SK-N-MC (cell line): ENCODE measurements around the gene VSIG4.
"Not testable (repeated sequence)": the region's sequence is repeated elsewhere in the genome, so short reads cannot be mapped to it uniquely, and the experiment has no call there.

Source experiments
- EZH2 ChIP-seq: fragments of 200-600 bp; sonication (generic); IDR thresholded peaks from one replicate; pipeline ENCODE4 v1.6.1; 2017; ENCODE audit warnings: antibody characterized with exemption
- POLR2AphosphoS5 ChIP-seq: IDR thresholded peaks from 2 replicates; pipeline ENCODE4 v1.6.1; 2012; ENCODE audit warnings: mild to moderate bottlenecking, low read depth, low read length, borderline replicate concordance

DNA sequence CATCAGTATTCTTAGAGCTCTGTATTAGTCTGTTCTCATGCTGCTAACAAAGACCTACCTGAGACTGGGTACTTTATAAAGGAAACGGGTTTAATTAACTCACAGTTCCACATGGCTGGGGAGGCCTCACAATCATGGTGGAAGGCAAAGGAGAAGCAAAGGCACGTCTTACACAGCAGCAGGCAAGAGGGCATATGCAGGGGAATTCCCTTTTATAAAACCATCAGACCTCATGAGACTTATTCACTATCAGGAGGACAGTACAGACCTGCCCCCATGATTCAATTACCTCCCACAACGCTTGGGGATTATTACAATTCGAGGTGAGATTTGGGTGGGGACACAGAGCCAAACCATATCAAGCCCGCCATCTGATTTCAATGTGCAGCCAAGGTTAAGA lies 17.1 kb upstream of the VSIG4 start:
- TF ChIP-seq EZH2, POLR2AphosphoS5: not testable (repeated sequence)
